Keratinocyte (primary cell): ENCODE measurements around the gene MDGA2. TPM values are rescaled to one million over a fixed set of nuclear protein-coding genes. Genes with fewer than 3 reads are reported as not detected.

ENCODE experiments used
- DNase-seq: peaks from one replicate; pipeline ENCODE4 v3.0.0-alpha.2; 2011; ENCODE audit warnings: low read depth, missing footprints, low spot score
- FAIRE-seq: peaks from 2 replicates; lab custom pipeline; 2011; peaks lifted over from hg19 to GRCh38; lab: Jason Lieb, UNC
- H2AFZ ChIP-seq: 2 replicates; pipeline ENCODE4 v1.6.0; 2012; ENCODE audit warnings: low read length, control low read depth, inconsistent platforms; ENCODE audit not compliant: control insufficient read depth
- H3K27ac ChIP-seq: 2 replicates; pipeline ENCODE4 v1.5.1; 2011; ENCODE audit warnings: low read length; ENCODE audit not compliant: control insufficient read depth, insufficient read depth
- H3K27me3 ChIP-seq: 3 replicates; pipeline ENCODE4 v1.6.0; 2011; ENCODE audit warnings: low read length; ENCODE audit not compliant: control insufficient read depth, insufficient read depth; ENCODE audit errors: extremely low read depth
- H3K36me3 ChIP-seq, 2 experiments: 2 replicates in 1 of 2; 3 replicates in 1 of 2; pipeline ENCODE4 v1.5.1; 2011; ENCODE audit warnings: low read length in 2 of 2, mild to moderate bottlenecking in 1 of 2; ENCODE audit not compliant: control insufficient read depth in 2 of 2, insufficient read depth in 2 of 2; ENCODE audit errors: extremely low read depth in 1 of 2
- H3K4me1 ChIP-seq: 3 replicates; pipeline ENCODE4 v1.5.1; 2011; ENCODE audit warnings: low read length; ENCODE audit not compliant: control insufficient read depth, insufficient read depth; ENCODE audit errors: extremely low read depth
- H3K4me2 ChIP-seq: 3 replicates; pipeline ENCODE4 v1.6.0; 2011; ENCODE audit warnings: low read depth, low read length; ENCODE audit not compliant: control insufficient read depth, insufficient read depth; ENCODE audit errors: extremely low read depth
- H3K4me3 ChIP-seq, 3 experiments: fragments of 200-600 bp in 1 of 3; sonication (generic) in 1 of 3; 2 replicates in 2 of 3; 3 replicates in 1 of 3; pipeline ENCODE4 v1.5.1; 2011 to 2016; ENCODE audit warnings: low read length in 3 of 3, mild to moderate bottlenecking in 3 of 3, control low read depth in 2 of 3, inconsistent platforms in 1 of 3, low read depth in 1 of 3, mixed read lengths in 1 of 3, mixed run types in 1 of 3, moderate library complexity in 1 of 3; ENCODE audit not compliant: control insufficient read depth in 2 of 3, insufficient read depth in 2 of 3; ENCODE audit errors: extremely low read depth in 1 of 3
- H3K79me2 ChIP-seq: 2 replicates; pipeline ENCODE4 v1.6.0; 2012; ENCODE audit warnings: low read length; ENCODE audit not compliant: control insufficient read depth, insufficient read depth
- H3K9ac ChIP-seq: 3 replicates; pipeline ENCODE4 v1.6.0; 2011; ENCODE audit warnings: low read length; ENCODE audit not compliant: control insufficient read depth, insufficient read depth; ENCODE audit errors: extremely low read depth
- H3K9me1 ChIP-seq: 3 replicates; pipeline ENCODE4 v1.6.0; 2011; ENCODE audit warnings: low read length; ENCODE audit not compliant: control insufficient read depth, insufficient read depth; ENCODE audit errors: extremely low read depth
- H3K9me3 ChIP-seq: 2 replicates; pipeline ENCODE4 v1.5.1; 2012; ENCODE audit warnings: low read depth, low read length; ENCODE audit not compliant: control insufficient read depth
- H4K20me1 ChIP-seq: 3 replicates; pipeline ENCODE4 v1.6.0; 2011; ENCODE audit warnings: low read length; ENCODE audit not compliant: control insufficient read depth, insufficient read depth; ENCODE audit errors: extremely low read depth
- CTCF ChIP-seq, 3 experiments: IDR thresholded peaks in 1 of 3; conservative IDR thresholded peaks in 1 of 3; optimal IDR thresholded peaks in 1 of 3; 2 replicates in 2 of 3; 3 replicates in 1 of 3; pipeline versions ENCODE3 to v1.5.1; 2011; ENCODE audit warnings: low read length in 3 of 3, mild to moderate bottlenecking in 3 of 3, moderate library complexity in 2 of 3, control low read depth in 1 of 3, inconsistent platforms in 1 of 3; ENCODE audit not compliant: insufficient read depth in 2 of 3; ENCODE audit errors: extremely low read depth in 1 of 3
- EZH2 ChIP-seq: IDR thresholded peaks from one replicate; pipeline ENCODE4 v1.6.1; 2012; ENCODE audit warnings: inconsistent platforms, mild to moderate bottlenecking, low read length, moderate library complexity
- dilution Hi-C: fragments of 300-500 bp; cut with MboI; formaldehyde crosslinking; loops from one replicate; pipeline ENCODE4 v1.7.0; 2020; ENCODE audit warnings: low sequenced_read_pairs; ENCODE audit not compliant: extremely low pct_ligation_motif_present
- polyA plus RNA-seq, 5 experiments: library from polyadenylated mRNA; depleted of rRNA in 3 of 5; stranded (reverse) in 3 of 5; stranded (forward) in 1 of 5; unstranded in 1 of 5; fragments of >200 nt; gene quantifications; 1 replicate in 1 of 5; 2 replicates in 3 of 5; 3 replicates in 1 of 5; pipeline versions ENCODE4 v1.2.1 to v1.2.3, GENCODE V29; 2011 to 2012; ENCODE audit warnings: missing spikeins in 2 of 5, low read depth in 1 of 5, low replicate concordance in 1 of 5

Gene MDGA2
- polyA plus RNA-seq, 1 donor (not counting 4 experiments of a cell fraction or from before 2014, with no cell fraction given), result not detected

GRCh38 chr14:47200740-47201139, 474.7 kb downstream of the MDGA2 start:
- Histone ChIP-seq H3K9me3 (no peaks in the 10 kb centered on the region), H3K4me1 (no peaks in the 10 kb centered on the region), H3K4me3 (no peak overlapping the region), H3K9ac (no peak overlapping the region), H3K79me2 (no peaks in the 10 kb centered on the region), H3K9me1 (no peaks in the 10 kb centered on the region), H2AFZ (no peak overlapping the region), H4K20me1 (no peaks in the 10 kb centered on the region), H3K27ac (no peak overlapping the region), H3K4me2 (no peak overlapping the region), H3K27me3 (no peaks in the 10 kb centered on the region), H3K36me3 (no peaks in the 10 kb centered on the region)
- DNase-seq (no peak), FAIRE-seq (no peak)
- dilution Hi-C loops, result no loop called here
- TF ChIP-seq EZH2 (no peak), CTCF (optimal IDR thresholded peaks at IDR 0.05 in 1 of 3, IDR thresholded peaks at IDR 0.05 in 1 of 3, conservative IDR thresholded peaks at IDR 0.05 in 1 of 3; ENCODE audit: extremely low read depth in 1 of 3, insufficient read depth in 2 of 3, low read length in 3 of 3) (no peak)

- no peaks in the 10 kb centered on the region for H3K36me3 ChIP-seq
- no peaks in the 10 kb centered on the region for H3K27me3 ChIP-seq
- H3K4me2 ChIP-seq, result no peak overlapping the region
- H3K4me1 ChIP-seq, result no peaks in the 10 kb centered on the region
- no peaks in the 10 kb centered on the region for H3K79me2 ChIP-seq
- dilution Hi-C loops, result no loop called here
- no peak for FAIRE-seq
- H3K9me3 ChIP-seq, result no peaks in the 10 kb centered on the region
- no peak overlapping the region for H3K27ac ChIP-seq
- no peak for TF ChIP-seq CTCF (optimal IDR thresholded peaks at IDR 0.05 in 1 of 3, IDR thresholded peaks at IDR 0.05 in 1 of 3, conservative IDR thresholded peaks at IDR 0.05 in 1 of 3; ENCODE audit: extremely low read depth in 1 of 3, insufficient read depth in 2 of 3, low read length in 3 of 3)
- TF ChIP-seq EZH2, result no peak
- no peaks in the 10 kb centered on the region for H3K9me1 ChIP-seq
- DNase-seq, result no peak
- H2AFZ ChIP-seq, result no peak overlapping the region
- no peak overlapping the region for H3K9ac ChIP-seq
- no peaks in the 10 kb centered on the region for H4K20me1 ChIP-seq
- no peak overlapping the region for H3K4me3 ChIP-seq
Observed at GRCh38 chr14:47195582-47195981, 479.8 kb downstream of the MDGA2 start.
